Measurements from ENCODE around the gene PDZD2.
"Not testable (repeated sequence)": the region's sequence is repeated elsewhere in the genome, so short reads cannot be mapped to it uniquely, and the experiment has no call there.

PDZD2 gene

DNA sequence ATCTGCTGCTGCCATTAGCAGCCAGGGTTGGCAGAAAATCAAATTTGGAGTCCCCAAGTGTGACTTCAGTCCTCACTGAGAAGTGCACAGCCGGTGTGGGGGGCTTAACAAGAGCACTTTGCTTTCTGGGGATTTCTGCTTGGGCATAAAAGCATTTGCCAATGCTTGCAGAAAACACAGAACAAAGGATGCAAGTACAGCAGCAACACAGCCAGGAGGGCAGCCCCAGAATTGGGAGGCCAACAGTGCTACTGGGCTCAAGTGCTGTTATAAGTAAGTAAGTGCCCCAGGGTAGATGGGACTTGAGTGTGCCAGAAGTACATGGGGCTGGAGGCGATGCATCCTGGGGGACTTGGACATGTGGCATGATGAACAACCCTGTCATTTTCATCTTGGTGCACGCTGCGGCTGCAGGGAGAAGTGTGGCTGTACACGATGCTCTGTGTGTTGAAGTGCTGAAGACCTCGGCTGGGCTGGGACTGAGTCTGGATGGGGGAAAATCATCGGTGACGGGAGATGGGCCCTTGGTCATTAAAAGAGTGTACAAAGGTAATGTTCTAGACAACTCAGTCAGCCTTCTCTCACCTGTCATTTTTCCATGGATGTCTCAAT, 461.9 kb downstream of the PDZD2 start:
- DNase-seq (ENCODE audit: low read depth in 2 of 2), result no peak

- DNase-seq (ENCODE audit: low read depth in 2 of 2), result no peak
Measured at GRCh38 chr5:32102254-32102986, 463.5 kb downstream of the PDZD2 start.

- no peak for DNase-seq (ENCODE audit: low read depth in 2 of 2)
Measured at GRCh38 chr5:32103521-32103920, 464.6 kb downstream of the PDZD2 start.

- DNase-seq (ENCODE audit: low read depth in 2 of 2), result no peak
Measured at GRCh38 chr5:32107291-32107690, 468.4 kb downstream of the PDZD2 start.

- no peak for DNase-seq (ENCODE audit: low read depth in 2 of 2)
Measured at GRCh38 chr5:32108167-32108566, 469.2 kb downstream of the PDZD2 start.

- DNase-seq (ENCODE audit: low read depth in 2 of 2), result no peak
Measured at GRCh38 chr5:32109236-32109635, 470.3 kb downstream of the PDZD2 start.

- DNase-seq (ENCODE audit: low read depth in 2 of 2), result no peak
Measured at GRCh38 chr5:32110111-32110696, 471.3 kb downstream of the PDZD2 start.

- DNase-seq (ENCODE audit: low read depth in 2 of 2), result no peak
Measured at GRCh38 chr5:32115985-32116384, 477.1 kb downstream of the PDZD2 start.

DNA sequence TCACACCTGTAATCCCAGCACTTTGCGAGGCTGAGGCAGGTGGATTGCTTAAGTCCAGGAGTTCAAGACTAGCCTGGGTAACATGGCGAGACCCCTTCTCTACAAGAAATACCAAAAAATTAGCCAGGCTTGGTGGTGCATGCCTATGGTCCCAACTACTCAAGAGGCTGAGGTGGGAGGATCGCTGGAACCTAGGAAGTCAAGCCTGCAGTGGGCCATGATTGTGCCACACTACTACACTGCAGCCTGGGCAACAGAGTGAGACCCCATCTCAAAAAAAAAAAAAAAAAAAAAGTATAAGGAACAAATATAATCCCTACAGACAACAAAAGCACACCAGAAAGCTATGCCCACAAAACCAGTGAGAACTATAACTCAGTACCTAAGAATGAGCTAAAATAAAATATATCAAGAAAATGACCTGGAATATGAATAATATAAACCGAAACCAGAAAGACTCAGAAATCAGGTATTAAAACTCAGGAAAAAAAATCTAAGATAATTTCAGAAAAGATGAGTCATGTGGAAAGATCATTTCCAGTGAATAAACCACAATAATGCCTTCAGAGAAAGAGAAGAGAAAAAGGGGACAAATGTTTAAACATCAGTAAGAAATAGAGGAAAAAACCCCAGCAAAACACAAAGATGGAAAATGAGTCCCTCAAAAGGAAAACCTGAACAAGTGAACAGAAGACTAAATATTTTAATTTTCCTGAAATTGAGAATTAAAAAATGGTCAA, 477.8 kb downstream of the PDZD2 start:
- DNase-seq (ENCODE audit: low read depth in 2 of 2), result no peak

DNA sequence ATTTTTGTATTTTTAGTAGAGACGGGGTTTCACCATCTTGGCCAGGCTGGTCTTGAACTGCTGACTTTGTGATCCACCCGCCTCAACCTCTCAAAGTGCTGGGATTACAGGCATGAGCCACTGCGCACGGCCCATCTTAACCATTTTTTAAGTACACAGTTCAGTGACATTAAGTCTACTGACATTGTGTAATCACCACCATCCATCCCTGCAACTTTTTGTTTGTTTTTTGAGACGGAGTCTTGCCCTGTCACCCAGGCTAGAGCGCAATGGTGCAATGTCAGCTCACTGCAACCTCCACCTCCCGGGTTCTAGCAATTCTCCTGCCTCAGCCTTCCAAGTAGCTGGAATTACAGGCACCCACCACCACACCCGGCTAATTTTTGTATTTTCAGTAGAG, 480.0 kb downstream of the PDZD2 start:
- DNase-seq (ENCODE audit: low read depth in 2 of 2), result not testable (repeated sequence)

DNA sequence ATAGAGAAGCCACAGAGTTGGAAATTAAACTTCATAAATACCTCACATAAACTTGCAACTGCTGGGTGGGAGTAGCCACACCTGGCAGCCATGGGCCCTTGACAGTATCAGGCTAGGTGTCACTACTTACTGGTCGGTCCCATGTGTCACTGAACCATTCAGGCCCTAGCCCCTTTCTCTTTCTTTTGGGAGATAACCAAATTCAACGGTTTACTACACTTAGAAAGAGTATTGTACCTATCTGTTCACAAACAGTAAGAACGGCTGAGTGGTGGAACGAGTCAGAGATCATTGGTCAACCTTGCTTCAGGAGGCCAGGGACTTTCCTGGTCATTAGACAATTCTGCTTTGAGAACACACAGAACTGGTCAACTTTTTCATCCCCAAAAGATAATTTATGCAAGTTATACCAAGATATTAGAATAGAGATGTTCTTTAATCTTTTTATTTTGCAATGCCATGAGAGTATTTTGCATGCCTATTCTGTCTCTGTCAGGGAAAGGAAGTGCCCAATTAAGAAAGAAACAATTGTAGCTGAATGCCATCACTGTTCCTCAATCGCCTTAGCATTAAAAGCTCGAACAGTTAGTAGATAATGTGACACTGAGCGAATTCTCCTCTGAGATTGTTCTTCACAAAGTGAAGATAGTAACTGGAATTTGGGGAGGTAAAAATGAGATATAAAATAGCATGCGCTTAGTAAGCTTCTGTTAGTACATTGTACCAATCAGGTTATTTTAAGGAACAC, 484.3 kb downstream of the PDZD2 start:
- DNase-seq (ENCODE audit: low read depth in 2 of 2), result no peak

DNA sequence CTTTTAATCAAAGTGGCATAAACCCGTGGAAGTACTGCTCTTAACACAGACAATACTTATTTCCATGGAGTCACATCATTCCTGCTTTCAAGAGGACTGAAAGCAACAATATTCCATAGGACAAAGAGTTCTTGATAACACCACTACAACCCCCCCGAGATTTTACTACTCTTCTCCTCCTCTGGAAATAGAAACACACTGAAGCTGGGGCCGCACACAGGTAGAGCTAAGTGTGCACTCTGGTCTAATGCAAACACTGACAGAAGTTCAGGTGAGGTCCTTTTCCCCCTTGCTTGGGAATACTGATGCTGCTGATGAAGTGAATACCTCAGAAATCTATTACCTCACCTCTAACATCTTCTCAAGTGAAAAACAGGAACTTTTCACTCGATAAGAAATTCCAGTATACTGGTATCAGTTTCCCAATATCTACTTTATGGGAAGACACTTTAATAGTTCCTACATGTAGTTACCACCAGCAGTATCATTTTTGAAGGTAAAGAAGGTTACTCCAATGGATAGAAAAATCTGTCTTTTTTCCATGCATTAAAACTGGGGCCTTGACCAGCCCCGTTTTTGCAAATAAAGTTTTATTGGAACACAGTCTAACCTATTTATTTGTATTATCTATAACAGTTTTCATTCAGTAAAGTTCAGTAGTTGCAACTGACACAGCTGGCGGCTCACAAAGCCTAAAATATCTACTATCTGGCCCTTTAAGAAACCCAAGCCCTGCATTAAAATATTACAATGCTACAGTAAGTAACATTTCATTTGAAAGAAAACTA, 485.2 kb downstream of the PDZD2 start:
- DNase-seq (ENCODE audit: low read depth in 2 of 2), result no peak

DNA sequence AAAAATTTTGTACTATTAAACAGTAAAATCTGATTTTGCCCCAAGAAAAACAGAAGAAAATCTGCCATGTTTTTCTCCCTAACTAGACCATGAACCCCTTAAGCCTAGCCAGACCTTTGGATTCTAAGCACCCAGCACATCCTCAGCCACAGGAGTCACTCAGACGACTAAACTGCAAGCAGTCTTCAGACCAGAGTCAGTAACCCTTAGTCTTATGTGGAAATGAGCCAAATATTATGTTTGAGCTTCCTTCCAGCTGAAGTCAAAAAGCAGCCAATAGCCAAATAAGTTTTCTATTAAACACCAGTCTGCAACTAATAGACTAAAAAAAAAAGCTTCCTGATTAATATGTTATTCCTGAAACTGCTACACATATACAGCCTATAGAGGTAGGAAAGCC, 487.8 kb downstream of the PDZD2 start:
- DNase-seq (ENCODE audit: low read depth in 2 of 2), result no peak

- no peak for DNase-seq (ENCODE audit: low read depth in 2 of 2)
Measured at GRCh38 chr5:32127711-32128110, 488.8 kb downstream of the PDZD2 start.

DNA sequence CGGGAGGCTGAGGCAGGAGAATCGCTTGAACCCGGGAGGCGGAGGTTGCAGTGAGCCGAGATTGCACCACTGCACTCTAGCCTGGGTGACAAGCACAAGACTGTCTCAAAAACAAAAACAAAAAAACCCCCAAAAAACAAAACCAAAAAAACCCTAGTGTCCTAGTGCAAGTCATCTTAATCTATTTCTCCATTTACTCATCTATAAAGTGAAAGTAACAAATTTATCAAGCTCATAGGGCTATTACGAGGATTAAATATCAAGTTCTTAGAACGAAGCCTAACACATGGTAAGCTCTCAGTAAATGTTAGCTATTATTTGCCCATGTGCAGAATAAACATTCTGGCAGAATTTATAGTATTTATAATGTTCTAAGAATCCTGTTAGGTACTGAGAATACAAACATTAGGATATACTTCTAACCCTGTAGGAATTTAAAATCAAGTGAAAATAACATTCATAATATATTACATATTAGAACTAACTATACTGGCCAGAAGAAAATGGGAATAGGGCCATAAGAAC, 490.2 kb downstream of the PDZD2 start:
- no peak for DNase-seq (ENCODE audit: low read depth in 2 of 2)

GRCh38 chr5:32130865-32131264, 491.9 kb downstream of the PDZD2 start:
- no peak for DNase-seq (ENCODE audit: low read depth in 2 of 2)

DNA sequence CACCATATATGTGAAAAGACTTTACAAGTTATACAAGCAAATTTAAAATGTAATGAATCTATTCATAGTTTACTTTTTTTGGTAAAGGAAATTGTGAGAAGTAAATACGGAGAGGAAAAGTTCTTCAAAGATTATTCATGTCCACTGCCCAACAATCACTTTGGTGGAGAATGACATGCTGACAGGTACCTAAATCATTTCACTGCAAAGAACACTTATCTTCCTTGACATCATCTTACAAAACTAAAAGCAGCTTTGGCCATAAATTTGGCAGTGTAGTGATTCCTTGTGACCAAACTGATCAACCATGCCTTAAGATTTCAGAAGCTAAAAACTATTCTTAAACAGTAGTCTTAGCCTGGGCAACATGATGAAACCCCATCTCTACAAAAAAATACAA, 492.7 kb downstream of the PDZD2 start:
- DNase-seq (ENCODE audit: low read depth in 2 of 2), result no peak

- DNase-seq (ENCODE audit: low read depth in 2 of 2), result no peak
Measured at GRCh38 chr5:32132757-32133156, 493.8 kb downstream of the PDZD2 start.

GRCh38 chr5:32135086-32135485, 496.2 kb downstream of the PDZD2 start:
- no peak for DNase-seq (ENCODE audit: low read depth in 2 of 2)

GRCh38 chr5:32136342-32136741, 497.4 kb downstream of the PDZD2 start:
- no peak for DNase-seq (ENCODE audit: low read depth in 2 of 2)

Measured in stimulated activated CD4-positive, alpha-beta T cell treated with anti-CD3 and anti-CD28 coated beads, Interleukin-1b, Interleukin-23, amount 100 ng/mL, for 1 hour (primary cell).